Fibroblast of the conjunctiva (primary cell): ENCODE results near the gene TEC.
"Not testable (repeated sequence)": the region's sequence is repeated elsewhere in the genome, so short reads cannot be mapped to it uniquely, and the experiment has no call there.

Source experiments
- DNase-seq: peaks from one replicate; pipeline ENCODE4 v3.0.0-alpha.2; 2010; ENCODE audit warnings: low read depth

Gene TEC

GRCh38 chr4:48195853-48196252 lies 73.8 kb downstream of the TEC start:
- DNase-seq, result no peak

DNA sequence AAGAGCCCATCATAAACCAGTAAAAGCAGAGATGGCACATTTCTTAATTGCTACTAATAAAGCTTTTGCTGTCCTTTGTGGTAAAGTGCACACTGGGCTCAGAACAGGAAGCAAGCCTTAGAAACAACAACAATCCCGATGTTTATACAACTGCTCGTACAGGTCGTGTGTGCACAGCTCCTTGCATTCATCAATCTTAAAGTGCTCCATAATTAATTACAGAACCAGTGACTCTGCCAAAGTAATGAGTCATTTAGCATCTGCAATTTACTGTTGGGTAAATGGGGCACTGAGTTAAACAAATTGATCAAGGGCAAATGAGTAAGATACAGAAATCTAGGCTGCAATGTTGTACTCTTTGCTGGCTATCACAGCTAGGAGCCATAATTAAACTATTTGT lies 74.3 kb downstream of the TEC start:
- DNase-seq, result peak; percentile 17

- no peak for DNase-seq
Measured at GRCh38 chr4:48194971-48195370, 74.7 kb downstream of the TEC start.

GRCh38 chr4:48193921-48194468 lies 75.6 kb downstream of the TEC start:
- DNase-seq, result no peak

GRCh38 chr4:48193096-48193836 lies 76.4 kb downstream of the TEC start:
- no peak for DNase-seq

DNA sequence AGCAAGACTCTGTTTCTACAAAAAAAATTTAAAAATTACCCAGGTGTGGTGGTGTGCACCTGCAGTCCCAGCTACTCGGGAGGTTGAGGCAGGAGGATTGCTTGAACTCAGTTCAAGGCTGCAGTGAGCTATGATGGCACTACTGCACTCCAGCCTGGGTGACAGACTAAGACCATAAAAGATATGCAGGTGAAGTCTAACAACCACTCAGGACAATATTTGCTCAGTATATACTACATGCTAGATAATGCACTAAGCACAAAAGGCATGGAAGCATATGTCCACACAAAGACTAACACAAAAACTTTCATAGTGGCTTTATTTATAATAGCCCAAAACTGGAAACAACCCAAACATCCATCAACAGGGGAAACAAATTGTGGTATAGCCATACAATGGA lies 77.9 kb downstream of the TEC start:
- no peak for DNase-seq

DNA sequence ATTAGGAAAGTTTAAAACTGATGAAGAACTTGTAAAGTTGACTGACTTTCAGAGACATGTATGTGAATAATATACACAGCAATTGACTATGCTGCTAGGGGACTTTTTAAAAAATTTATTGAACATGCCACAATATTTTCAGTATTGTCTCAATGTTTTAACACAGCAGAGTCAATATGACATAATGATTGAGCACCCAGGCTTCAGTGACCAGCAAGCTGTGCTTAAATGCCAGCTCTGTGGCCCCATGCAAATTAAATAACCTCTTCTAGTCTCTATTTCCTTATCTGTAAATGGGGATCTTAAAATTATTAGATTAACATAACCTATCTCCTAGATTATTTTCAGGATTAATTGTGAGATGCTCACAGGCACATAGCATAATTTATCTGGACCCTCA lies 78.8 kb downstream of the TEC start:
- no peak for DNase-seq

GRCh38 chr4:48189731-48190130 lies 79.9 kb downstream of the TEC start:
- DNase-seq, result no peak

GRCh38 chr4:48188390-48188789 lies 81.2 kb downstream of the TEC start:
- DNase-seq, result no peak

DNA sequence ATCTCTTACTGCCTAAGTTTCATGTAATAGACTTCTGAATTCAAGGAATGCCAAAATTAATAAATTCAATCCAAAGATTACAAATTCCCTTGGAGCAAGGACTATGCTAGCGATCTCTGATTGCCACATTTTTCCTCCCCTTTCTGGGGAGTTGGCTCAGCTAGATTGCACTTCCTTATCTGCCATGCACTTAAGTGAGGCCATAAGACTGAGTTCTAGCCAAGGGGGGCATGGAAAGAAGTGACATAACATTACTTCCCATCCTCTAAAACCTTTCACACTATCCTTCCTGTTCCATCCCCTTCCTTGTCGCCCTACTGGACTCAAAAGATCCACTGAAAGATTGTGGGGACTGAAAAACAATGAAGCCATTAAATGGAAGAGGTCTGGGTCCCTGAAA lies 81.8 kb downstream of the TEC start:
- no peak for DNase-seq

- not testable (repeated sequence) for DNase-seq
Measured at GRCh38 chr4:48187066-48187465, 82.6 kb downstream of the TEC start.

- not testable (repeated sequence) for DNase-seq
Measured at GRCh38 chr4:48186394-48186793, 83.2 kb downstream of the TEC start.

- no peak for DNase-seq
Measured at GRCh38 chr4:48184882-48185281, 84.8 kb downstream of the TEC start.

- DNase-seq, result no peak
Measured at GRCh38 chr4:48180234-48180633, 89.4 kb downstream of the TEC start.

GRCh38 chr4:48178931-48179330 lies 90.7 kb downstream of the TEC start:
- no peak for DNase-seq

DNA sequence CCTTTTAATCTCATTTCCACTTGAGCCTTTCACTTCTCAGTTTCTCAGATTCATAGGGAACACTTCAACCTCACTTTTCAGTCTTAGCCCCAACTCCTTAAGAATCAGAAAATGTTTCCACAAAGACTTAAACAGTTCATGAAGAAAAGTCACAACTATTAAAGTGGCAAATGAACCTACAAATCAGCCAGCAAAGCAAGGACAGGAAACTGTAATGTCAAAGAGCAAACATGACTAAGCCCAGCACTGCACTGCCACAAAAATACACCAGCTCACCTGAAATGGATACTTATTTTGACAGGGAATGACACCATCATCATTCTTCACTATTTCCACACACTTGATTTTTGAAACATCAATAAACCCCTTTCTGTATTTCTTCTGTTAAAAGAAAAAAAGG lies 93.8 kb downstream of the TEC start:
- DNase-seq, result no peak

- no peak for DNase-seq
Measured at GRCh38 chr4:48175328-48175727, 94.3 kb downstream of the TEC start.

DNA sequence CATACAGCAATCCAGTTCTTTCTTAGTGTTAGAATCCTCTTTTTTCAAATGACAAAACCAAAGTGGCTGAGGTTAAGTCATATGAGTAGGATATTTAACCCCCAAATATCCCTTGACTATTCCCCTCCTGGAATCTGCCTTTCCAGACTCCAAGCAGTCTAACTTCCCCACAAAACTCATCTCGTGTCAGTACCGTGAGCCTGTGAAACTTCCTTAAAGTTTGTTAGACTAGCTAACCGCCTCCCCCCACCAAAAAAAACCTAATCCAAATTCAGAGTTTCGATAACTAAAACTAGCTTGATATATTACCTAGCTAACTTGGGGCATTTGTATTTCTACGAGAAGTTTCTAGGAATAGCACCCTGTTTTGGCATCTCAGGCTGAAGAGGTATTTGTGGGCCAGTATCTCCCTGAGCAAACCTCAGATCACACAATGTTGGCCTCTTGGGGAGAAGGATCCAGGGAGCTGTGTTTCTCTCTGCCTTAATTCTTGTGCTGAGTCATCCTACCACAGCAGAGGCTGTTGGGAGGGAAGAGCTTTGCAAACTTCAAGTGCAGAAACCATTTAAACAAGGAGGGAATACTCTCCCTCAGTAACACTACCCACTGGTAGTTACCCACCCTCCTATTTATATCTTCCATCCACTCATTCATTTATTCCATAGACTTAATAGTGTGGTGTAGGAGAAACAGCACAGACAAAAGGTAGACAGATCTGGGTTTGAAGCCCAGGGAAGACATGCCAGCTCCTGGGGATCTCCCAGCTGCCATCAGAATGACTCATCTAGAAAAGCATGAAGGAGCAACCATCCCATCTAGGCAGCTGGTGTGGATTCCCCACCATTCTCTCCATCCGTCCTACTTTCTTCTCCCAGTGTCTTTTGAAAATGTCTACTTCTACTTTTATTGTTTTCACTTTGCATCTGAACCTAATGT lies 96.3 kb downstream of the TEC start:
- peak; percentile 56 for DNase-seq

- DNase-seq, result no peak
Measured at GRCh38 chr4:48172651-48173050, 97.0 kb downstream of the TEC start.

DNA sequence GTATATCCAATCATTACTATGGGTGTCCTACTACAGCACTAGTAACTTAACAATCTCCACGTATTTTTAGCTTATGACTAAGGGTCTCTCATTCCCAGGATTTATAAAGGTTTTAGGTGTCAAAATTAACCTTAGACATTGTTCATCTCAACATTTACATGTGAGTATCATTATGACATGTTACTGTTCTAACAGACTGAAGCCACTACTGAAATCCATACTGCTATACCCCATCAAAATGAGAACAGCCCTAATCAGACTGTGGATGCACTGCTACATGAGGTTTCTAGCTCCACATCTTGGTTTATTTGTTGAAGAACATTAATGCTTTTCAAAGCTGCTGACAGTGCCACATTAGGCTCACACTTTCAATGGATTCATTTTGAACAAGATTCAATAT lies 100.0 kb downstream of the TEC start:
- no peak for DNase-seq

- no peak for DNase-seq
Measured at GRCh38 chr4:48167538-48168263, 101.9 kb downstream of the TEC start.

DNA sequence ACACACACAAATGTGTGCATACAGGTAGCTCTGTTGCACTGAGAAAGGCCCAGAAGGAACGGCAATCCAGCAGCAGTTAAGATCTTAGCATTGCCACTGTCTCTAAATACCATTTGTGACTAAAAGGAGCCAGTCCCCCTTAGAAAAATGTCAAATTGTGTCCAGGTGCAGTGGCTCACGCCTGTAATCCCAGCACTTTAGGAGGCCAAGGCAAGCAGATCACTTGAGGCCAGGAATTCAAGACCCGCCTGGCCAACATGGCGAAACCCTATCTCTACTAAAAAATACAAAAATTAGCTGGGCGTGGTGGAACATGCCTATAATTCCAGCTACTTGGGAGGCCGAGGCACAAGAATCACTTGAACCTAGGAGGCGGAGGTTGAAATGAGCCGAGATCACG lies 105.1 kb downstream of the TEC start:
- DNase-seq, result not testable (repeated sequence)
